Frontal cortex (tissue), 1 donor: Measurements from ENCODE around the gene TSTD1. TPM values are rescaled to one million over a fixed set of nuclear protein-coding genes. Genes with fewer than 3 reads are reported as not detected.

Source experiments
- small RNA-seq: library from RNA; depleted of rRNA; stranded (forward); fragments of <200 nt; gene quantifications from one replicate; pipeline ENCODE3, GENCODE V24; 2014
- total RNA-seq: library from RNA; depleted of rRNA; stranded (reverse); fragments of >200 nt; gene quantifications from one replicate; pipeline ENCODE4 v1.2.3, GENCODE V29; 2014

The TSTD1 gene
- total RNA-seq, 1 donor from 2014 or later, result 32.6 TPM

Small RNA genes within 50 kb of the gene (small RNA-seq; reads per million reads assigned to genes)
- gene AL591806.2, result not detected

Other genes with a start within 250 kb of the TSTD1 start
- gene LY9, start 242.8 kb downstream of the TSTD1 start, total RNA-seq, result not detected
- gene CD244, start 176.1 kb downstream of the TSTD1 start, total RNA-seq, result not detected
- not detected for gene ITLN1, start 153.8 kb downstream of the TSTD1 start, total RNA-seq
- gene ITLN2, start 84.2 kb downstream of the TSTD1 start, total RNA-seq, result not detected
- 9.4 TPM for gene F11R, start 17.8 kb downstream of the TSTD1 start, total RNA-seq
- 186 TPM for gene USF1, start 7.0 kb upstream of the TSTD1 start, total RNA-seq
- gene ARHGAP30, start 30.9 kb upstream of the TSTD1 start, total RNA-seq, result 0.82 TPM
- not detected for gene NECTIN4, start 50.6 kb upstream of the TSTD1 start, total RNA-seq
- gene KLHDC9, start 59.4 kb upstream of the TSTD1 start, total RNA-seq, result 4.5 TPM
- gene PFDN2, start 79.1 kb upstream of the TSTD1 start, total RNA-seq, result 53.8 TPM
- gene NIT1, start 79.1 kb upstream of the TSTD1 start, total RNA-seq, result 14.7 TPM
- gene DEDD, start 93.7 kb upstream of the TSTD1 start, total RNA-seq, result 21.6 TPM
- 138 TPM for gene UFC1, start 115.0 kb upstream of the TSTD1 start, total RNA-seq
- 8.2 TPM for gene USP21, start 120.5 kb upstream of the TSTD1 start, total RNA-seq
- gene PPOX, start 127.5 kb upstream of the TSTD1 start, total RNA-seq, result 26.5 TPM
- 16.3 TPM for gene B4GALT3, start 138.5 kb upstream of the TSTD1 start, total RNA-seq
- 0.41 TPM for gene ADAMTS4, start 160.1 kb upstream of the TSTD1 start, total RNA-seq
- 143 TPM for gene NDUFS2, start 163.4 kb upstream of the TSTD1 start, total RNA-seq
- gene FCER1G, start 176.3 kb upstream of the TSTD1 start, total RNA-seq, result 2.0 TPM
- gene APOA2, start 184.7 kb upstream of the TSTD1 start, total RNA-seq, result not detected
- 22.4 TPM for gene TOMM40L, start 187.1 kb upstream of the TSTD1 start, total RNA-seq
- gene NR1I3, start 199.2 kb upstream of the TSTD1 start, total RNA-seq, result not detected
- gene PCP4L1, start 219.8 kb upstream of the TSTD1 start, total RNA-seq, result 6.9 TPM